GM12865 (cell line): ENCODE data around the gene DPYSL3.

Experiments
- DNase-seq: peaks from one replicate; pipeline ENCODE4 v3.0.0; 2010; ENCODE audit warnings: low read depth
- H3K4me3 ChIP-seq: 2 replicates; pipeline ENCODE4 v1.5.1; 2011; ENCODE audit warnings: mild to moderate bottlenecking, low read depth, low read length, control low read depth
- CTCF ChIP-seq: IDR thresholded peaks from 2 replicates; pipeline ENCODE4 v1.5.1; 2011; ENCODE audit warnings: low read length, control low read depth, low read depth, inconsistent platforms; ENCODE audit not compliant: insufficient read depth; ENCODE audit errors: missing control alignments

The DPYSL3 gene

GRCh38 chr5:147464211-147464610, 45.7 kb downstream of the DPYSL3 start:
- DNase-seq, result peak; percentile 28
- no peak overlapping the region for H3K4me3 ChIP-seq
- TF ChIP-seq CTCF, result peak; percentile 26

GRCh38 chr5:147461915-147462314, 48.0 kb downstream of the DPYSL3 start:
- no peak overlapping the region for H3K4me3 ChIP-seq
- no peak for DNase-seq
- TF ChIP-seq CTCF, result no peak

- DNase-seq, result no peak
- no peak for TF ChIP-seq CTCF
- no peak overlapping the region for H3K4me3 ChIP-seq
These were observed 49.5 kb downstream of the DPYSL3 start for GRCh38 chr5:147460380-147460779.

DNA sequence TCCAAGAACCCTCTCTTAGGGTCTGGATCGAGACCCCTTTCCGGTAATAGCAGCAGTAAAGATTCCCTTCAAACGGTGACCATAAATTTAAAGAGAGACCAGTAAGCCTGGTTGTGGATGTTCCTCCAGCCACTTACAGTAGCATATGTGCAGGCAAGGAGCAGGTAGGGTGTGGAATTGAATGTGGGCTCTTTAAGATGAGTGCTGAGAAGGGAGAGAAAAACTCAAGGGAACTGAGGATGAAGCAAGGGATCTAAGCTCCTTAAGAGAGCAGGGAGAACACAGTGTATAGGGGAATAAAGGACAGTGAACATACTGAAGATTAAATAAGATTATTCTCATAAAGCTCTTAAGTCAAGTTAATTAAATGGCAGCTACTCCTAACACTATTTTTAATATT, 51.3 kb downstream of the DPYSL3 start:
- H3K4me3 ChIP-seq, result no peak overlapping the region
- no peak for TF ChIP-seq CTCF
- no peak for DNase-seq

DNA sequence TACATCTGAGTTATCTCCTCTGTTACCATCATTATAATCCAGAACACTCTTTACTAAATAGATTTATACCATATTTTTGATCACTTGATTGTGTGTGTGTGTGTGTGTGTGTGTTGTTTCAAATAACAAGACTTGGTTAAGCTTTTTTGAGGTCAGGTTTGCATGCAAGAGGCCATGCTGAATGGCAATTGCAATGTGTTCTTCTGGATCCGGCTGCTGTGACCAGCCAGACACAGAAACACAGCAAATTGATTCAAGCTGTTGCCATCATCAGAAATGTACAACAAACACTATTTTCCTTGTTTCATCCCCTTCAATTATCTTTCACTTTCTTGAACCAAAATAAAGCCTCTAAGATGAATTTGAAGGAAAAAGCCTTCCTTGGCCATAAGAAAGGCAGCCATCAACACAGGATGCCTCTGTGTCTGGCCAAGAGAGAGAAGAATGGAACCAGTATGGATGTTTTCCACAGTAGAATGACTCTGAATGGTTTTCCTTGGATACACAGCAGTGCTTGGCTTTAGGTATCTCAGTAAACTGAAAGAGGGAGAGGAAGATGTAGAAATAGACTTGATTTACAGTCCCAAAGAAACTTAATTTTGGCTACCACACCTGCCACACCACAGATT, 53.9 kb downstream of the DPYSL3 start:
- no peak overlapping the region for H3K4me3 ChIP-seq
- no peak for DNase-seq

DNA sequence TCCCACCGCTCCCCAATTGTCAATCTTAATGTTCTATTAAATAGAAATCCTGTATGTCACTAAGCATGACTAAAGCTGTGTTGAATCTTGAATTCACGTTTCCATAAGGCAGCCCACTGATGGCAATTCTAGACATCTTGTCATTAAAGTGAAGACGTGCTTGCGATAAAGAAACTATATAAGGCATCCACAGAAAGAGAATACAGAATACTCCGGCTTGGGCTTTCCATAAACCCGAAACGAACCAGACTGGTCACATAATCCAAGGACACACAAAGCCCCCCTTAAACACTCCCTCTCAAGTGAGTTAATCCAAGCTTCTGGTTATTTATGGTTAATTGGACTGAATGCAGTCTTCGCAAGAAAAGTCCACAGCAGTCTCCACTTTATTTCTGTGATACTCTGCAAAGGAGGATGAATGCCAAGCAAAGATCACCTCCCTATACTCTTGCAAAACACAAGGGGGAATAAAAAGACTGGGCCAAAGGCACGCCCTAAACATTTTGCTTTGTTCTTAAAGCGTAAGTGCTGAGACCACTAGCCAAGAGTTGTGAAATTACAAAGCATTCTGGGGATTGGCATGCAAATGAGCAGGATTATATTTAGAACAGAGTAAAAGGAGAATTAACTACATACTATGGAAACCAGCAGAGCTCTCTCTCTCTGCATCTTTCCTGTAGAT, 54.7 kb downstream of the DPYSL3 start:
- H3K4me3 ChIP-seq, result no peak overlapping the region
- peak; percentile 30 for DNase-seq
- TF ChIP-seq CTCF, result no peak

More for the DNA sequence above, 53.9 kb downstream of the DPYSL3 start:
- no peak for TF ChIP-seq CTCF
